Sigmoid colon (tissue), 7 donors: Measurements from ENCODE around the gene AUTS2. TPM values are rescaled to one million over a fixed set of nuclear protein-coding genes. Genes with fewer than 3 reads are reported as not detected.

Source experiments
- DNase-seq: peaks from one replicate; pipeline ENCODE4 v3.0.0-alpha.2; 2019
- H3K27ac ChIP-seq, 4 donors: fragments of 200-600 bp; sonication (generic); one replicate each; pipeline ENCODE4 v1.5.1; 2016 to 2019; ENCODE audit warnings: mild to moderate bottlenecking in 1 of 4
- H3K27me3 ChIP-seq, 3 donors: fragments of 200-600 bp; sonication (generic); one replicate each; pipeline ENCODE4 v1.5.1; 2019; ENCODE audit warnings: mild to moderate bottlenecking in 1 of 3
- H3K36me3 ChIP-seq, 4 donors: fragments of 200-600 bp; sonication (generic); one replicate each; pipeline ENCODE4 v1.5.1; 2016 to 2019
- H3K4me1 ChIP-seq, 4 donors: fragments of 200-600 bp; sonication (generic); one replicate each; pipeline ENCODE4 v1.5.1; 2017 to 2019
- H3K4me3 ChIP-seq, 4 donors: fragments of 200-600 bp; sonication (generic); one replicate each; pipeline ENCODE4 v1.5.1; 2017 to 2019; ENCODE audit warnings: mild to moderate bottlenecking in 2 of 4, moderate library complexity in 1 of 4
- H3K9me3 ChIP-seq, 4 donors: fragments of 200-600 bp in 3 of 4; sonication (generic) in 3 of 4; one replicate each; pipeline versions ENCODE4 v1.5.1 to v1.6.1; 2013 to 2019
- EP300 ChIP-seq, 4 donors: sonication (generic); formaldehyde crosslinking; IDR thresholded peaks; one replicate each; pipeline ENCODE4 v1.6.1; 2017; ENCODE audit warnings: antibody characterized with exemption in 4 of 4
- POLR2A ChIP-seq, 2 donors: fragments of 450-650 bp; IDR thresholded peaks; one replicate each; pipeline ENCODE4 v1.6.1; 2016; ENCODE audit warnings: antibody characterized with exemption in 2 of 2, mild to moderate bottlenecking in 2 of 2, moderate library complexity in 2 of 2
- POLR2AphosphoS5 ChIP-seq, 4 donors: sonication (generic); formaldehyde crosslinking; IDR thresholded peaks; one replicate each; pipeline ENCODE4 v1.6.1; 2017; ENCODE audit warnings: antibody characterized with exemption in 4 of 4
- WGBS, 2 donors: extraction: QIAGEN DNeasy Blood & Tissue Kit; methylation state at CpG; one replicate each; pipeline ENCODE4 v1.1.7; 2013; 5-methylcytosine and 5-hydroxymethylcytosine counted together
- intact Hi-C: fragments of 100-400 bp; cut with DNase I; formaldehyde crosslinking; loops from one replicate; pipeline ENCODE4 v1.15.1; 2023
- polyA plus RNA-seq, 3 donors: library from polyadenylated mRNA; stranded (reverse); fragments of 200-250 nt; gene quantifications; one replicate each; pipeline ENCODE4 v1.2.3, GENCODE V29; 2013
- total RNA-seq, 4 donors: library from RNA; depleted of rRNA; stranded (reverse); fragments of >200 nt; gene quantifications; one replicate each; pipeline ENCODE4 v1.1.0, GENCODE V29; 2016
- TF ChIP-seq, protein P1 (sequence below), 4 experiments: fragments of 450-650 bp in 3 of 4; fragments of 200-600 bp in 1 of 4; IDR thresholded peaks; one replicate each; pipeline ENCODE4 v1.5.1; 2016 to 2019; ENCODE audit warnings: antibody characterized with exemption in 4 of 4, mild to moderate bottlenecking in 3 of 4, moderate library complexity in 2 of 4
- donor health status: healthy with polysubstance abuse.
- donor health status: Bipolar disorder and iron deficiency.
- donor health status: healthy.

AUTS2 gene
- total and polyA plus RNA-seq, 7 donors, result 3.6 to 55.7 (median 25.5) TPM

DNA sequence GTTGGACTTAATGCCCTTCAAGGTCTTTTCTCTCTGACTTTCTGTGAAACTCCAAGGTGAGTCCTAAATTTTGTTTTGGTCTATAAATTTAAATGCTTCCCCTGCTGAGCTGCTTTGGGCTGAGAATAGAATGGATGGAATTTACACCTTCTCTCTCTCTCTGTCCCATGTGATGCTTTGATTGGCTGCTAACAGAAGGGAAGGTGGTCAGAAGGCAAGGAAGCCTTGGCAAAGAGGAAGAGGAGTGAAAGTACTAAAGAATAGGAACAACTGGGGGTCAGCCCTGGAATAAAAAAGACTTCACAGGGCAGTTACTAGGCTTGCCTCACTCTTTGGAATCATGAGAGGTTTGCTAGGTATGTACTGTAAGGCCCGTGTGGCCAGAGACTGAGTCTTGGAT lies 260.2 kb downstream of the AUTS2 start:
- no peak for DNase-seq
- Histone ChIP-seq H3K4me1 (peaks cover 0 to 53% (median 25%) of the 10 kb centered on the region in 4 donors), H3K4me3 (no peak overlapping the region), H3K36me3 (no peaks in the 10 kb centered on the region), H3K27ac (no peak overlapping the region), H3K9me3 (no peaks in the 10 kb centered on the region), H3K27me3 (no peaks in the 10 kb centered on the region)
- TF ChIP-seq POLR2A (IDR thresholded peaks at IDR 0.05), result no peak
- TF ChIP-seq EP300 (IDR thresholded peaks at IDR 0.05), result no peak
- TF ChIP-seq, protein P1, sequence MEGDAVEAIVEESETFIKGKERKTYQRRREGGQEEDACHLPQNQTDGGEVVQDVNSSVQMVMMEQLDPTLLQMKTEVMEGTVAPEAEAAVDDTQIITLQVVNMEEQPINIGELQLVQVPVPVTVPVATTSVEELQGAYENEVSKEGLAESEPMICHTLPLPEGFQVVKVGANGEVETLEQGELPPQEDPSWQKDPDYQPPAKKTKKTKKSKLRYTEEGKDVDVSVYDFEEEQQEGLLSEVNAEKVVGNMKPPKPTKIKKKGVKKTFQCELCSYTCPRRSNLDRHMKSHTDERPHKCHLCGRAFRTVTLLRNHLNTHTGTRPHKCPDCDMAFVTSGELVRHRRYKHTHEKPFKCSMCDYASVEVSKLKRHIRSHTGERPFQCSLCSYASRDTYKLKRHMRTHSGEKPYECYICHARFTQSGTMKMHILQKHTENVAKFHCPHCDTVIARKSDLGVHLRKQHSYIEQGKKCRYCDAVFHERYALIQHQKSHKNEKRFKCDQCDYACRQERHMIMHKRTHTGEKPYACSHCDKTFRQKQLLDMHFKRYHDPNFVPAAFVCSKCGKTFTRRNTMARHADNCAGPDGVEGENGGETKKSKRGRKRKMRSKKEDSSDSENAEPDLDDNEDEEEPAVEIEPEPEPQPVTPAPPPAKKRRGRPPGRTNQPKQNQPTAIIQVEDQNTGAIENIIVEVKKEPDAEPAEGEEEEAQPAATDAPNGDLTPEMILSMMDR (IDR thresholded peaks at IDR 0.05), result no peak
- no peak for TF ChIP-seq POLR2AphosphoS5 (IDR thresholded peaks at IDR 0.05)
- intact Hi-C loops, result no loop called here
- WGBS, 2 donors, result 62 to 83% methylated on average over 1 of the region's 1 CpG

DNA sequence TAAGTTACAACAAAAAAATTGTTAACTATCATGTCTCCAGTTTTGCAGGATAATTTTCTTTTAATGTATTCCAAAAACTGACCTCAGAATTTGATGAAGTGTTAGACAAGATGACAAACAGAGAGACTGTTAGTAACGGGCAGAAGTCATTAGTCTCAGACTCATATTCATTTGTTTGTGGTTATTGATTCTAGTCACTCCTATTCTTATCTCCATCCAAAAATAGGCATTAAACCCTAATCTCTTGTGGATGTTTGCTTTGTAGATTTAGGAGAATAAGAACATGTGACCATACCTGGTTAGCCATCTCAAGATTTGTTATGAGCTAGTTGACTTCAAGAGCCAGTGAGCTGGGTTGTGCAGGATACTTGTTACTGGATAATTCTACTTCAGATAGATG lies 261.1 kb downstream of the AUTS2 start:
- H3K9me3 ChIP-seq, result no peaks in the 10 kb centered on the region
- H3K4me1 ChIP-seq, result peaks cover 0 to 58% (median 25%) of the 10 kb centered on the region in 4 donors
- H3K27ac ChIP-seq, result no peak overlapping the region
- intact Hi-C loops, result no loop called here
- H3K27me3 ChIP-seq, result no peaks in the 10 kb centered on the region
- DNase-seq, result no peak
- TF ChIP-seq POLR2A (IDR thresholded peaks at IDR 0.05), result no peak
- TF ChIP-seq POLR2AphosphoS5 (IDR thresholded peaks at IDR 0.05), result no peak
- no peak for TF ChIP-seq EP300 (IDR thresholded peaks at IDR 0.05)
- TF ChIP-seq, protein P1 (IDR thresholded peaks at IDR 0.05), result no peak
- no peak overlapping the region for H3K4me3 ChIP-seq
- 28 to 64% methylated on average over 1 of the region's 1 CpG for WGBS, 2 donors
- H3K36me3 ChIP-seq, result no peaks in the 10 kb centered on the region

DNA sequence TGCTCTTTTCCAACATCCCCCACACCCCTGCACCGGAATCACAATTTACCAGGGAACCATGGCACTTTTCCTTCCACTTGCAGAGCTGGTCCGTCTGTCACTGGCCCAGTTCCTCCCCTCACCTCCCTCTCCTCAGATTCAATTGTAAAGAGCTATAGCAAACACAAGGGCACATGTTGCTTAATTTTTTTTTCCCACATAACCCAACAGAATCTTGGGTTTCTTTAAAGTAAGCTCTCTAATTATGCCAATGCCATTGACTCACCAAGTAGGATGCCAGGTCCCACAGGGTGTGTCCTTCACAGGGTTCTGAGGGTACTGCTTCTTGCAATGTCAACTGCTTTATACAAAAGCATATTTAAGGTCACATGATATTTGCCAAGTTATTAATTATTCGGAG lies 262.2 kb downstream of the AUTS2 start:
- Histone ChIP-seq H3K4me1 (peaks cover 0 to 65% (median 25%) of the 10 kb centered on the region in 4 donors), H3K27me3 (no peaks in the 10 kb centered on the region), H3K4me3 (no peak overlapping the region), H3K27ac (peak overlapping the region in 1 of 4 donors; percentile 50), H3K36me3 (no peaks in the 10 kb centered on the region), H3K9me3 (no peaks in the 10 kb centered on the region)
- intact Hi-C loops, result no loop called here
- 77 to 90% methylated on average over 3 of the region's 3 CpGs for WGBS, 2 donors
- DNase-seq, result no peak
- TF ChIP-seq, protein P1 (IDR thresholded peaks at IDR 0.05), result no peak
- TF ChIP-seq POLR2A (IDR thresholded peaks at IDR 0.05) (no peak), POLR2AphosphoS5 (IDR thresholded peaks at IDR 0.05) (no peak), EP300 (IDR thresholded peaks at IDR 0.05) (no peak)

DNA sequence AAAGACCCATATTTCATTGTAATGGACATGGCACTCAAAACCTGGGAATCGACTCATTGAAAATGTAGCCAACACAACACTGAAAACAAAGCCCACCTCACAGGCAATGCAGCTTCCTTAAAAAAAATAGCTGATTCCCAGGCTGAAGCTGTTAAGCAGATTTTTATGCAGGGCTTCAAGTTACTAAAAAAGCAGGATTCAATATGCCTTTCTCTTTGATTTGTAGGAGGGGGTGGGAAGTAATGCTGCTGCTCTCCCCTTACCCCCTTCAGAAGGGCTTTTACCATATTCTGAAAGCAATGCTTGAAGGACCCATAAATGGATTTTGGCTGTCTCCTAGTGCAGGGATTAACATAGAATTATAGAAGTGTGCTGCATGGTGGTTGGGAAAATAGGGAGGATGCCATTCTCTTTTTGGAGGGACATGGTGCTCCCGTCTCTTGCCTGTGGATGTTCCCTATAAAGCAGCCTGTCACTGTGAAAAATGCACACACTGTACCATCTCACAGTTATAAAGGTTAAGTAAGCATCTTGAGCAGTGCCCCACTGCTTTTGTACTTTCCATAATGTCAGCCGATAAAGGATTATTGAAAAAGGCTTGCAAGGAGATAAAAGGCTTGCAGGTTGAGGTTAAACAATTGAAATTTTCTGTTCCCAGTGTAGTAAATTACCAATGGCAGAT lies 262.8 kb downstream of the AUTS2 start:
- peak in 2 of 4 donors; percentile 18 to 38 for TF ChIP-seq POLR2AphosphoS5 (IDR thresholded peaks at IDR 0.05)
- TF ChIP-seq, protein P1 (IDR thresholded peaks at IDR 0.05), result no peak
- no peak for TF ChIP-seq POLR2A (IDR thresholded peaks at IDR 0.05)
- peak in 1 of 4 donors; percentile 63 for TF ChIP-seq EP300 (IDR thresholded peaks at IDR 0.05)
- Histone ChIP-seq H3K4me1 (peaks cover 0 to 65% (median 25%) of the 10 kb centered on the region in 4 donors), H3K27me3 (no peaks in the 10 kb centered on the region), H3K4me3 (no peak overlapping the region), H3K36me3 (no peaks in the 10 kb centered on the region), H3K9me3 (no peaks in the 10 kb centered on the region), H3K27ac (peak overlapping the region in 1 of 4 donors; percentile 50)
- no peak for DNase-seq
- WGBS, 2 donors, result 76 to 84% methylated on average over 3 of the region's 3 CpGs
- intact Hi-C loops, result no loop called here
